Lower lobe of right lung (tissue), 2 donors: ENCODE results near the gene TRUB2. TPM values are rescaled to one million over a fixed set of nuclear protein-coding genes. Genes with fewer than 3 reads are reported as not detected.

Experiments
- ATAC-seq, 2 donors: fragments of 200-7000 bp; cut with Tn5 transposase; one replicate each; pipeline ENCODE4 v1.9.1; 2020 to 2022; ENCODE audit warnings: mild to moderate bottlenecking in 2 of 2, moderate library complexity in 2 of 2
- DNase-seq: peaks from one replicate; pipeline ENCODE4 v3.0.0-alpha.2; 2020
- H3K27ac ChIP-seq: fragments of 200-600 bp; one replicate; pipeline ENCODE4 v1.8.0; 2022
- H3K27me3 ChIP-seq: fragments of 200-600 bp; one replicate; pipeline ENCODE4 v1.8.0; 2022; ENCODE audit warnings: low read depth
- H3K36me3 ChIP-seq: fragments of 200-600 bp; one replicate; pipeline ENCODE4 v1.8.0; 2022; ENCODE audit warnings: mild to moderate bottlenecking
- H3K4me1 ChIP-seq: fragments of 200-600 bp; one replicate; pipeline ENCODE4 v1.8.0; 2022
- H3K4me3 ChIP-seq: fragments of 200-600 bp; one replicate; pipeline ENCODE4 v1.8.0; 2022; ENCODE audit warnings: mild to moderate bottlenecking
- H3K9me3 ChIP-seq: fragments of 200-600 bp; one replicate; pipeline ENCODE4 v1.8.0; 2022
- intact Hi-C: fragments of 100-400 bp; cut with DNase I; formaldehyde crosslinking; loops from one replicate; pipeline ENCODE4 v1.11.0; 2022
- total RNA-seq: library from RNA; stranded (reverse); fragmentation: NEBNext Ultra II Directional; extraction: Animal tissue kit (Norgen Biotek cat#: 25700); gene quantifications from one replicate; pipeline ENCODE4 v1.2.1, GENCODE V29; 2021
- TF ChIP-seq, protein P1 (sequence below): fragments of 200-600 bp; IDR thresholded peaks from one replicate; pipeline ENCODE4 v1.8.0; 2022; ENCODE audit warnings: antibody characterized with exemption, mild to moderate bottlenecking
- donor health status: DM: no; HTN: yes; CAD: no; lungs with severe emphysema.

TRUB2 gene
- total RNA-seq, 1 donor from 2014 or later = 18.1 TPM

DNA sequence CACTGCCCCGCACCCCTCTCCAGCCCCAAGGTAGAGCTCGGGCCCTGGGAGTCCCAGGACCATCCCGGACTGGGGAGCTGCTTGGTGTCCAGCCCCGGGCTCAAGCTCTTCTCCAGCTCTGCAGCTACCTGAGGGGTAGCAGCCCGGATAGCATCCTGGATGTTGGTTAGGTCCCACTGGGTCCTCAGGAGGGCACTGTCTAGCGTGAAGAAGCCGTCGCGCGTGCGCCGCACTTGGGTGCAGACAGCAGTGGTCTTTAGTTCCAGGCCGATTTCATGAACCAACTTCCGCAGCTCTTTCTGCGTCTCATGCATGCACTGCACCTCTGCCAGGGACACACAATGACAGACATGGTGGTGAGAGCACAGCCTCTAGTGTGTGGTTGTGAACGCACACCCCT is 12.7 kb downstream of the TRUB2 start:
- no peaks in the 10 kb centered on the region for H3K9me3 ChIP-seq
- DNase-seq (no peak), ATAC-seq (no peak)
- TF ChIP-seq, protein P1, sequence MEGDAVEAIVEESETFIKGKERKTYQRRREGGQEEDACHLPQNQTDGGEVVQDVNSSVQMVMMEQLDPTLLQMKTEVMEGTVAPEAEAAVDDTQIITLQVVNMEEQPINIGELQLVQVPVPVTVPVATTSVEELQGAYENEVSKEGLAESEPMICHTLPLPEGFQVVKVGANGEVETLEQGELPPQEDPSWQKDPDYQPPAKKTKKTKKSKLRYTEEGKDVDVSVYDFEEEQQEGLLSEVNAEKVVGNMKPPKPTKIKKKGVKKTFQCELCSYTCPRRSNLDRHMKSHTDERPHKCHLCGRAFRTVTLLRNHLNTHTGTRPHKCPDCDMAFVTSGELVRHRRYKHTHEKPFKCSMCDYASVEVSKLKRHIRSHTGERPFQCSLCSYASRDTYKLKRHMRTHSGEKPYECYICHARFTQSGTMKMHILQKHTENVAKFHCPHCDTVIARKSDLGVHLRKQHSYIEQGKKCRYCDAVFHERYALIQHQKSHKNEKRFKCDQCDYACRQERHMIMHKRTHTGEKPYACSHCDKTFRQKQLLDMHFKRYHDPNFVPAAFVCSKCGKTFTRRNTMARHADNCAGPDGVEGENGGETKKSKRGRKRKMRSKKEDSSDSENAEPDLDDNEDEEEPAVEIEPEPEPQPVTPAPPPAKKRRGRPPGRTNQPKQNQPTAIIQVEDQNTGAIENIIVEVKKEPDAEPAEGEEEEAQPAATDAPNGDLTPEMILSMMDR = no peak
- no peaks in the 10 kb centered on the region for H3K27me3 ChIP-seq
- H3K4me1 ChIP-seq = no peaks in the 10 kb centered on the region
- no peak overlapping the region for H3K27ac ChIP-seq
- H3K4me3 ChIP-seq = no peak overlapping the region
- intact Hi-C loops = no loop called here
- H3K36me3 ChIP-seq = peaks cover 56% of the 10 kb centered on the region

DNA sequence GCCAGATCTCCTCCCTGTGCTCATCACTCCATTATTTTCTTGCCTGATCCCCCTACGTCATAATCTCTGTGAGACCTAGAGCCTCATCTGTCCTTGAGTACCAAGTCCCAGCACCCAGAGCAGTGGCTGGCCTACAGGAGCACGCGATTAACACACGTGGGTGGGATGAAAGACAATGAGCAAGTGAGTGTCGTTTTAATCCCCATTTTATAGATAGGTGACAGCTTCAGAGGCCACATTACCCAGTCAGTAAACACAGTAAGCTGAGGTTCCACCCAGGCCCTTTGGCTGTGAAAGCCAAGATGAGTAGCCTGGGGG is 17.3 kb downstream of the TRUB2 start:
- TF ChIP-seq, protein P1 = no peak
- intact Hi-C loops = no loop called here

DNA sequence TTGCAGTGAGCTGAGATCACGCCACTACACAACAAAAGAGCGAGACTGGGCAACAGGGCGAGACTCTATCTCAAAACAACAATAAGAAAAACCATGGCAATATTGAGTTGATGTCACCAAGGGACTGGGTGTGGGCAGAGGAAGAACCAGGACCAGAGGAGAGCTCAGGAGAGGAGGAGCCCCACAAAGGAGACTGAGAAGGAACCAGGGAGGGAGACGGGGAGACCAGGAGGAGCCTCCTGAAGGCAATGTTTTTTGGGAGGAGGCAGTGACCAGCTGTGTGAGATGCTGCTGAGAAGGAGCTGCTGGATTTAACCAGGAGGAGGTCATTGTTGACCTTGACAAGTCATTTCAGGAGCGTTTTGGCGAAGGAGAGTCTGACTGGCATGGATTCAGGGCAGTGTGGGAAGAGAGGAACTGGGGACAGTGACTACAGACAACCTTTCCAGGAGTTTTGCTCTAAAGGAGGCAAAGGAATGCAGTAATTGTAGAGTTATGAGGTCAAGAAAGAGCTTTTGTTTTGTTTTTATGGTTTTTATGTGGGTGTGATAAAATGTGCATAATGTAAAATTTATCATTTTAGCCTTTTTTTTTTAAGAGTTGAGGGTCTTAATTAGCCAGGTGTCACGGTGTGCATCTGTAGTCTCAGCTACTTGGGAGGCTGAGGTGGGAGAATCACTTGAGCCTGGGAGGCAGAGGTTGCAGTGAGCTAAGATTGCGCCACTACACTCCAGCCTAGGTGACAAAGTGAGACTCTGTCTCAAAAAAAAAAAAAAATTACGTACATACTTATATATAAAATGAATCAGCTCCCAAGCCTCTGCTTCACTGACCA is 17.9 kb downstream of the TRUB2 start:
- intact Hi-C loops = no loop called here
- Histone ChIP-seq H3K4me3 (no peak overlapping the region), H3K27ac (no peak overlapping the region), H3K9me3 (no peaks in the 10 kb centered on the region), H3K36me3 (peaks cover 11% of the 10 kb centered on the region), H3K4me1 (no peaks in the 10 kb centered on the region), H3K27me3 (no peaks in the 10 kb centered on the region)
- TF ChIP-seq, protein P1 = no peak
- DNase-seq (no peak), ATAC-seq (no peak)

More for the DNA sequence above, 17.3 kb downstream of the TRUB2 start:
- Histone ChIP-seq H3K4me1 (no peaks in the 10 kb centered on the region), H3K36me3 (peaks cover 16% of the 10 kb centered on the region), H3K27ac (no peak overlapping the region), H3K27me3 (no peaks in the 10 kb centered on the region), H3K4me3 (no peak overlapping the region), H3K9me3 (no peaks in the 10 kb centered on the region)
- DNase-seq = no peak
- ATAC-seq = no peak

DNA sequence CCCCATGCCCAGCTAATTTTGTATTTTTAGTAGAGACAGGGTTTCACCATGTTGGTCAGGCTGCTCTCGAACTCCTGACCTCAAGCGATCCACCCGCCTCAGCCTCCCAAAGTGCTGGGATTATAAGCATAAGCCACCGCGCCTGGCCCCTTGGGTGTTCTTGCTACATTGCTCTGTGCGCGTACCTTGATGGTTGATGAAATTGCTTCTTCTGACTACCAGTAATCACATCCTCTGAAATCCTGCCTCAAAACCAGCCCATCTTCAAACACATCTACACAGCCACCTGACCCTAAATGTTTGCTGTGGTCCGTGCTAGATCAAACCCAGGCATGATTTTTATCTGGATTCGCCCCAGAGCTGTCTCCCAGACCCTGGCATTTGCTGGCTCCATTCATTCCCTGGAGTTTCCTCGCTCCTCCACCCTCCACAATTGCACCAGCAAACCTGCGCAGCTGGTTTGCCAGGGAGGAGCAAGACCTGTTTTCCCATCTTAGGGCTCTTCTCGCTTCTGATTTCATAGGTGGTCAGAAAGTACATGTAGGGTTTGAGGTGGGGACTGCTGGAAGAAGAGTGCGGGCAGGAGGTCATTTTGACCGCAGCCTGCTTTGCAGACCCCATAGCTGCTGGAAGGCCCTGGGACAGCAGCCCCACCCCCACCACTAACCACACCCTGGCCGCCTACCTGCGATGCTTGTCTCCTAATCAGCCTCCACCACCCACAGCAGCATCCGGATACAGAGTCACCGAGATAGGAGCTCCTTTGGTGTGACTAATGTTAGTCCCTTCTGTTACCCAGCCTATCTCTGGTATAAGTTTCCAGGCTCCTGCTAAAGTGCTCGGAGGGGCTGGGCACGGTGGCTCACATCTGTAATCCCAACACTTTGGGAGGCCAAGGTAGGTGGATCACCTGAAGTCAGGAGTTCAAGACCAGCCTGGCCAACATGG is 23.4 kb downstream of the TRUB2 start:
- Histone ChIP-seq H3K27me3 (no peaks in the 10 kb centered on the region), H3K36me3 (no peaks in the 10 kb centered on the region), H3K27ac (no peak overlapping the region), H3K4me1 (peaks cover 7% of the 10 kb centered on the region), H3K9me3 (no peaks in the 10 kb centered on the region), H3K4me3 (no peak overlapping the region)
- intact Hi-C loops = no loop called here
- ATAC-seq (no peak), DNase-seq (no peak)
- TF ChIP-seq, protein P1 = no peak

DNA sequence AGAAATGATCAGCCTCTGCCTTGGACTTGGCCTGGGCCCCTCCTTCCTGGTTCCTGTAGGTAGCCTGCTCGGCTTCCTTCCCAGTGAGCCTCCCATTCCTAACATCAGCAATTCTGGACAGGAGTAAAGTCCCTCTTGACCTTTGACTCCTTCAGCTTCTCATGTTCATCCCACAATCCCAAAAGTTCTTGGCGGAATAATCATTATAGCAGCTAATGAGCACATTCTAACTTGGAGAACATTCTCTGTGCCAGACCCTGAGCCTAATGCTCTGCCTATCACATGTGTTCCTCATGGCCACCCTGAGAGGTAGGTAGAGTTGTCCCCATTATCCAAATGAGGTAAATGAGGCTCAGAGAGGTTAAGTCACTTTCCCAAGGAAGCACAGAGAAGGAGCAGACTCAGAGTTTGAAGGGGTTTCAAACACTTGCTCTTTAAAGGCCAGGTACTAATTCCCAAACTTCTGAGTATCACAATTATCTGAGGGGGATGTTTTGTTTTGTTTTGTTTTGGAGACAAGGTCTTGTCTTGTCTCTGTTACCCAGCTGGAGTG is 24.9 kb downstream of the TRUB2 start:
- H3K27me3 ChIP-seq = no peaks in the 10 kb centered on the region
- H3K4me1 ChIP-seq = peaks cover 7% of the 10 kb centered on the region
- H3K4me3 ChIP-seq = no peak overlapping the region
- H3K27ac ChIP-seq = no peak overlapping the region
- no peak for ATAC-seq
- no peaks in the 10 kb centered on the region for H3K36me3 ChIP-seq
- DNase-seq = no peak
- H3K9me3 ChIP-seq = no peaks in the 10 kb centered on the region
- TF ChIP-seq, protein P1 = no peak
- intact Hi-C loops = no loop called here
